ENCODE measurements around the gene IL6R. TPM values are rescaled to one million over a fixed set of nuclear protein-coding genes. Genes with fewer than 3 reads are reported as not detected.

The IL6R gene
- total and polyA plus RNA-seq, 4 experiments from 2014 or later, result 54.6 to 106 (median 86.9) TPM

- Histone ChIP-seq H3K27ac (ENCODE audit: low read depth, low read length) (peak overlapping the region; percentile 68), H3K4me3 (ENCODE audit: low read length in 2 of 2) (peak overlapping the region; percentile 3 to 17), H3K27me3 (ENCODE audit: insufficient read depth, low read length) (no peaks in the 10 kb centered on the region), H3K4me1 (ENCODE audit: insufficient read depth, low read length) (peaks cover 80% of the 10 kb centered on the region), H3K9me3 (ENCODE audit: control insufficient read depth in 1 of 2, low read length in 2 of 2) (no peaks in the 10 kb centered on the region), H3K36me3 (ENCODE audit: insufficient read depth, low read length) (no peaks in the 10 kb centered on the region)
- Mint-ChIP-seq H3K4me1 (peaks cover 42 to 92% (median 65%) of the 10 kb centered on the region in 4 donors), H3K9me3 (no peaks in the 10 kb centered on the region), H3K4me3 (peak overlapping the region; percentile 69 to 99 (median 97)), H3K36me3 (peaks cover 14 to 35% of the 10 kb centered on the region in 2 donors), H3K27me3 (no peaks in the 10 kb centered on the region), H3K27ac (peak overlapping the region; percentile 86 to 96 (median 94))
- ChIA-PET CTCF (ENCODE audit: partially characterized antibody) (interaction anchor here (0.8 to 10.0 kb wide), 7 partner anchors 10 to 211 kb away, joined by 3 to 106 read pairs (median 4); no protein-coding TSS in a partner anchor), POLR2A (ENCODE audit: partially characterized antibody) (interaction anchor here (0.6 to 11.9 kb wide), 9 partner anchors 13 to 145 kb away, joined by 3 to 324 read pairs (median 76); partner anchors contain the start of gene ATP8B2)
- intact Hi-C loops (cut with micrococcal nuclease), result no loop called here
- peak; percentile 37 to 70 (median 46) for DNase-seq
These were observed 5.2 kb downstream of the IL6R start for GRCh38 chr1:154410185-154410827.

DNA sequence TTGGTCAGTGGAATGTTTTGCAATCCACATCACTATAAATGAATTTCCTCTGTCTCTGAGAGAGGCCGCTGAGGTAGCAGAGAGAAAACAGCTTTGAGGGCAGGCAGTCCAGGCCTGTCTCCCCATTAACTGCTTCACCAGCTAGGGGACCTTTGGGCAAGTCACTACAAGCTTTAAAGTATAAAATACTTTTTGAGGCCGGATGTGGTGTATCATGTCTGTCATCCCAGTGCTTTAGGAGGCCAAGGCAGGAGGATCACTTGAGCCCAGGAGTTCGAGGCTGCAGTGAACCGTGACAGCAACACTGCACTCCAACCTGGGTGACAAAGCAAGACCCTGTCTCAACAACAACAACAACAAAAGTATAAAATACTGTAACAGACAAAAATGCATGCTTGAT is 6.4 kb downstream of the IL6R start:
- intact Hi-C loops (cut with micrococcal nuclease), result no loop called here
- no peak for DNase-seq
- H3K27ac Mint-ChIP-seq, result peak overlapping the region; percentile 86 to 96 (median 94)
- Histone ChIP-seq H3K4me1 (ENCODE audit: insufficient read depth, low read length) (peaks cover 89% of the 10 kb centered on the region), H3K9me3 (ENCODE audit: control insufficient read depth in 1 of 2, low read length in 2 of 2) (no peaks in the 10 kb centered on the region), H3K27me3 (ENCODE audit: insufficient read depth, low read length) (no peaks in the 10 kb centered on the region), H3K36me3 (ENCODE audit: insufficient read depth, low read length) (no peaks in the 10 kb centered on the region), H3K4me3 (ENCODE audit: low read length in 2 of 2) (no peak overlapping the region), H3K27ac (ENCODE audit: low read depth, low read length) (peak overlapping the region; percentile 68)
- ChIA-PET CTCF (ENCODE audit: partially characterized antibody) (interaction anchor here (0.9 to 10.0 kb wide), 5 partner anchors 8 to 77 kb away, joined by 3 to 106 read pairs (median 17); no protein-coding TSS in a partner anchor), POLR2A (ENCODE audit: partially characterized antibody) (interaction anchor here (1.2 to 11.9 kb wide), 7 partner anchors 8 to 84 kb away, joined by 3 to 324 read pairs (median 107); partner anchors contain the start of gene ATP8B2)
- H3K27me3 Mint-ChIP-seq, result no peaks in the 10 kb centered on the region
- H3K9me3 Mint-ChIP-seq, result no peaks in the 10 kb centered on the region
- H3K4me1 Mint-ChIP-seq, result peaks cover 46 to 95% (median 74%) of the 10 kb centered on the region in 4 donors
- peaks cover 15 to 32% of the 10 kb centered on the region in 2 donors for H3K36me3 Mint-ChIP-seq
- peak overlapping the region in 5 of 8 donors; percentile 32 to 99 (median 83) for H3K4me3 Mint-ChIP-seq

DNA sequence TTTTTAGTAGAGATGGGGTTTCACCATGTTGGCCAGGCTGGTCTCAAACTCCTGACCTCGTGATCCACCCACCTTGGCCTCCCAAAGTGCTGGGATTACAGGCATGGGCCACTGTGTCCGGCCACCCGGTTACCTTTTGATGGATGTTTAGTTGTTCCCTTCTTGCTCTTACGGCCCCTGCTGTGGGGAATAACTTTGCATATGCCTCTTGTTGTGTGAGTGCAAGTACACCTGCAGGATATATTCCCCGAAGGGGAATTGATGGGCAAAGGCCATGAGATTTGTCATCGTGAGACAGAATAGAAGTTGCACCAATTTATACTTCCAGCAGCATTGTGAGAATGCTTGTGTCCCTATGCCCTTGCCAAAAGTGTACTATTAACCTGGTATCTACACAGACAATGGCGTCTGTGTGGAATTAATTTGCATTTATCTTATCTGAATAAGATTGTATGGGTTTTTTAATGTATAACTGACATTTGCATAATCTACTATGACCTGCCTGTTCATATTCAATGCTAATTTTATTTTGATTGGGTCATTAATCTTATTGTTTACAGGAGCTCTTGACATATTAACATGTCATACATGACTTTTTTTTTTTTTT is 8.1 kb downstream of the IL6R start:
- H3K4me1 Mint-ChIP-seq, result peaks cover 42 to 100% (median 76%) of the 10 kb centered on the region in 4 donors

DNA sequence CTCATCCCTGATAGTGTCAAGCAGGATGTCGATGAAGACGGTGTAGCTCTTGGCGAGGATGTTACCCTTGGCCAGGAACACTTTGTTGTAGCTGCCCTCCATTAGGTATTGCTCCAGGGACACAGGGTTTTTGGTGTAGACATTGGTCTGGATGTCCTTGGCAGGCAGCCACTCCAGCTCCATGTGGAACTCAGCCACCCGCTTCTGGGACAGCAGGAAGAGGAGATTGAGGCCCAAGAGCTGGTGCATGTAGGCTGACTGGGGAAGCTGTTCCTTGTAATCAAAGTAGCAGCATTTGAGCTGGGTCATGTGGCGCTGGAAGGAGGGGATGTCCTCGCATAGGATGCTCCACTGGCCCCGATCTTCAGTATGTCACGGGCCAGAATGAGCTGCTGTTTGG is 9.5 kb downstream of the IL6R start:
- H3K27me3 Mint-ChIP-seq, result no peaks in the 10 kb centered on the region
- no peaks in the 10 kb centered on the region for H3K9me3 Mint-ChIP-seq
- H3K36me3 Mint-ChIP-seq, result peaks cover 24 to 39% of the 10 kb centered on the region in 2 donors
- Histone ChIP-seq H3K27ac (ENCODE audit: low read depth, low read length) (peak overlapping the region; percentile 29), H3K4me3 (ENCODE audit: low read length in 2 of 2) (no peak overlapping the region), H3K36me3 (ENCODE audit: insufficient read depth, low read length) (no peaks in the 10 kb centered on the region), H3K9me3 (ENCODE audit: control insufficient read depth in 1 of 2, low read length in 2 of 2) (no peaks in the 10 kb centered on the region), H3K27me3 (ENCODE audit: insufficient read depth, low read length) (no peaks in the 10 kb centered on the region), H3K4me1 (ENCODE audit: insufficient read depth, low read length) (peaks cover 100% of the 10 kb centered on the region)
- ChIA-PET POLR2A (ENCODE audit: partially characterized antibody) (interaction anchor here (1.2 to 20.0 kb wide), 6 partner anchors 7 to 85 kb away, joined by 3 to 324 read pairs (median 3); partner anchors contain the start of gene IL6R), CTCF (ENCODE audit: partially characterized antibody) (interaction anchor here (0.7 to 3.4 kb wide), 12 partner anchors 8 to 138 kb away, joined by 3 to 16 read pairs (median 4); no protein-coding TSS in a partner anchor)
- no peak for DNase-seq
- H3K4me1 Mint-ChIP-seq, result peaks cover 45 to 100% (median 78%) of the 10 kb centered on the region in 4 donors
- intact Hi-C loops (cut with micrococcal nuclease), result no loop called here
- peak overlapping the region in 6 of 8 donors; percentile 8 to 71 (median 20) for H3K4me3 Mint-ChIP-seq
- peak overlapping the region in 6 of 7 donors; percentile 77 to 88 (median 86) for H3K27ac Mint-ChIP-seq

More for the DNA sequence above, 8.1 kb downstream of the IL6R start:
- DNase-seq, result no peak
- ChIA-PET POLR2A (ENCODE audit: partially characterized antibody) (interaction anchor here (10.8 to 20.0 kb wide), 3 partner anchors 6 to 29 kb away, joined by 145 to 324 read pairs (median 324); partner anchors contain the start of gene IL6R), CTCF (ENCODE audit: partially characterized antibody) (interaction anchor here (0.6 to 3.4 kb wide), 5 partner anchors 10 to 78 kb away, joined by 3 to 16 read pairs (median 5); no protein-coding TSS in a partner anchor)
- H3K9me3 Mint-ChIP-seq, result no peaks in the 10 kb centered on the region
- Histone ChIP-seq H3K27ac (ENCODE audit: low read depth, low read length) (no peak overlapping the region), H3K9me3 (ENCODE audit: control insufficient read depth in 1 of 2, low read length in 2 of 2) (no peaks in the 10 kb centered on the region), H3K36me3 (ENCODE audit: insufficient read depth, low read length) (no peaks in the 10 kb centered on the region), H3K27me3 (ENCODE audit: insufficient read depth, low read length) (no peaks in the 10 kb centered on the region), H3K4me3 (ENCODE audit: low read length in 2 of 2) (no peak overlapping the region), H3K4me1 (ENCODE audit: insufficient read depth, low read length) (peaks cover 100% of the 10 kb centered on the region)
- H3K4me3 Mint-ChIP-seq, result peak overlapping the region in 6 of 8 donors; percentile 21 to 72 (median 48)
- intact Hi-C loops (cut with micrococcal nuclease), result no loop called here
- H3K36me3 Mint-ChIP-seq, result peaks cover 22 to 36% of the 10 kb centered on the region in 2 donors
- H3K27me3 Mint-ChIP-seq, result no peaks in the 10 kb centered on the region
- peak overlapping the region in 6 of 7 donors; percentile 37 to 89 (median 80) for H3K27ac Mint-ChIP-seq

- H3K9me3 Mint-ChIP-seq, result no peaks in the 10 kb centered on the region
- no peaks in the 10 kb centered on the region for H3K27me3 Mint-ChIP-seq
- no peaks in the 10 kb centered on the region for H3K9me3 ChIP-seq (ENCODE audit: control insufficient read depth in 1 of 2, low read length in 2 of 2)
- peak overlapping the region in 5 of 8 donors; percentile 9 to 48 (median 35) for H3K4me3 Mint-ChIP-seq
- peaks cover 14 to 32% of the 10 kb centered on the region in 2 donors for H3K36me3 Mint-ChIP-seq
- no peak overlapping the region for H3K4me3 ChIP-seq (ENCODE audit: low read length in 2 of 2)
- ChIA-PET POLR2A (ENCODE audit: partially characterized antibody) (interaction anchor here (1.1 to 20.0 kb wide), 4 partner anchors 9 to 51 kb away, joined by 4 to 324 read pairs (median 4); partner anchors contain the start of gene IL6R), CTCF (ENCODE audit: partially characterized antibody) (interaction anchor here (0.7 to 3.4 kb wide), 8 partner anchors 9 to 81 kb away, joined by 3 to 16 read pairs (median 4); no protein-coding TSS in a partner anchor)
- H3K4me1 Mint-ChIP-seq, result peaks cover 44 to 100% (median 75%) of the 10 kb centered on the region in 4 donors
- H3K27me3 ChIP-seq (ENCODE audit: insufficient read depth, low read length), result no peaks in the 10 kb centered on the region
- no peak for DNase-seq
- peaks cover 100% of the 10 kb centered on the region for H3K4me1 ChIP-seq (ENCODE audit: insufficient read depth, low read length)
- intact Hi-C loops (cut with micrococcal nuclease), result no loop called here
- H3K27ac Mint-ChIP-seq, result peak overlapping the region; percentile 29 to 92 (median 82)
- no peaks in the 10 kb centered on the region for H3K36me3 ChIP-seq (ENCODE audit: insufficient read depth, low read length)
- no peak overlapping the region for H3K27ac ChIP-seq (ENCODE audit: low read depth, low read length)
These were observed 11.6 kb downstream of the IL6R start for GRCh38 chr1:154416471-154417337.

- peaks cover 47 to 100% (median 76%) of the 10 kb centered on the region in 4 donors for H3K4me1 Mint-ChIP-seq
- no peak for DNase-seq
- Histone ChIP-seq H3K27ac (ENCODE audit: low read depth, low read length) (no peak overlapping the region), H3K36me3 (ENCODE audit: insufficient read depth, low read length) (no peaks in the 10 kb centered on the region), H3K27me3 (ENCODE audit: insufficient read depth, low read length) (no peaks in the 10 kb centered on the region), H3K4me3 (ENCODE audit: low read length in 2 of 2) (no peak overlapping the region), H3K4me1 (ENCODE audit: insufficient read depth, low read length) (peaks cover 97% of the 10 kb centered on the region), H3K9me3 (ENCODE audit: control insufficient read depth in 1 of 2, low read length in 2 of 2) (no peaks in the 10 kb centered on the region)
- peak overlapping the region; percentile 42 to 89 (median 71) for H3K27ac Mint-ChIP-seq
- ChIA-PET POLR2A (ENCODE audit: partially characterized antibody) (interaction anchor here (1.1 to 20.0 kb wide), 4 partner anchors 10 to 18 kb away, joined by 3 to 324 read pairs (median 4); partner anchors contain the start of gene IL6R), CTCF (ENCODE audit: partially characterized antibody) (interaction anchor here (0.7 to 1.7 kb wide), 5 partner anchors 10 to 83 kb away, joined by 3 to 5 read pairs (median 4); no protein-coding TSS in a partner anchor)
- H3K9me3 Mint-ChIP-seq, result no peaks in the 10 kb centered on the region
- peak overlapping the region in 4 of 8 donors; percentile 9 to 36 (median 34) for H3K4me3 Mint-ChIP-seq
- intact Hi-C loops (cut with micrococcal nuclease), result no loop called here
- H3K36me3 Mint-ChIP-seq, result peaks cover 16 to 35% of the 10 kb centered on the region in 2 donors
- H3K27me3 Mint-ChIP-seq, result no peaks in the 10 kb centered on the region
These were observed 12.1 kb downstream of the IL6R start for GRCh38 chr1:154417338-154417608.

All from CD4-positive, alpha-beta memory T cell (primary cell).